AG04450 (cell line): ENCODE data around the gene CACNA2D2. TPM values are rescaled to one million over a fixed set of nuclear protein-coding genes. Genes with fewer than 3 reads are reported as not detected.

Experiments used
- CTCF ChIA-PET: fragments of 300-600, 350-600 bp; formaldehyde crosslinking; extraction: SDS; loops from one replicate; lab custom pipeline; 2022; ENCODE audit warnings: antibody characterized with exemption, inconsistent platforms; lab: Charles Lee
- POLR2A ChIA-PET: fragments of 350-600 bp; formaldehyde crosslinking; extraction: SDS; loops from one replicate; lab custom pipeline; 2021; ENCODE audit warnings: antibody characterized with exemption, inconsistent platforms; lab: Yijun Ruan, JAX
- DNase-seq: peaks from one replicate; pipeline ENCODE4 v3.0.0-alpha.2; 2011; ENCODE audit warnings: low read depth, low spot score
- H3K27ac ChIP-seq: one replicate; pipeline ENCODE4 v1.5.1; 2012; ENCODE audit warnings: low read depth, low read length, control low read depth
- H3K27me3 ChIP-seq: one replicate; pipeline ENCODE4 v1.6.0; 2012; ENCODE audit warnings: low read length; ENCODE audit not compliant: control insufficient read depth, insufficient read depth
- H3K4me3 ChIP-seq: 2 replicates; pipeline ENCODE4 v1.5.1; 2011; ENCODE audit warnings: mild to moderate bottlenecking, low read depth, low read length, control low read depth
- H3K9me3 ChIP-seq: 2 replicates; pipeline ENCODE4 v1.5.1; 2012; ENCODE audit warnings: low read length; ENCODE audit not compliant: control insufficient read depth, insufficient read depth
- polyA plus RNA-seq: library from polyadenylated mRNA; depleted of rRNA; stranded (reverse); fragments of >200 nt; gene quantifications from 2 replicates; pipeline ENCODE4 v1.2.3, GENCODE V29; 2011
- TF ChIP-seq, protein P1 (sequence below): IDR thresholded peaks from 2 replicates; pipeline ENCODE4 v1.5.1; 2011; ENCODE audit warnings: low read depth, low read length, control low read depth, inconsistent platforms

The CACNA2D2 gene
- polyA plus RNA-seq, 1 experiment, result 0.09 TPM

DNA sequence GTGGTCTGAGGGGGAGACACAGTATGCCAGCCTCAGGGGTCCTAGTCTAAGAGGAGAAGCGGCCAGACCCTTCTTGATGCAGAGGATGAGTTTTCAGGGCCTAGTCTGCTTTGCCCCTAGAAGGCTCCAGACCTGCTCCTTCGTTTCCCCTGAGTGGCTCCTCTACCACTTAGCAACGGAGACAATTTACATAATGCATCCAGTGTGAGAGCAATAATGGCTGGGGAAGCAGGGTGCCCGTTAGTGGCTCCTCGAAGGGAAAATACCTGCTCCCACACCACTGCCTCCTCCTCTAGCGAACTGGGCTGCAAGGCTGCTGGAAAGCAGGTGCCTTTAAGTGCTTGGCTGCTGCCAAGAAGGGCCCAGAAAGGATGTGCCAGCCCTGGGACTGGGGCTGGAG lies 38.9 kb downstream of the CACNA2D2 start:
- peaks cover 30% of the 10 kb centered on the region for H3K27me3 ChIP-seq
- no peak overlapping the region for H3K27ac ChIP-seq
- ChIA-PET CTCF (no interaction called here), POLR2A (no interaction called here)
- TF ChIP-seq, protein P1, sequence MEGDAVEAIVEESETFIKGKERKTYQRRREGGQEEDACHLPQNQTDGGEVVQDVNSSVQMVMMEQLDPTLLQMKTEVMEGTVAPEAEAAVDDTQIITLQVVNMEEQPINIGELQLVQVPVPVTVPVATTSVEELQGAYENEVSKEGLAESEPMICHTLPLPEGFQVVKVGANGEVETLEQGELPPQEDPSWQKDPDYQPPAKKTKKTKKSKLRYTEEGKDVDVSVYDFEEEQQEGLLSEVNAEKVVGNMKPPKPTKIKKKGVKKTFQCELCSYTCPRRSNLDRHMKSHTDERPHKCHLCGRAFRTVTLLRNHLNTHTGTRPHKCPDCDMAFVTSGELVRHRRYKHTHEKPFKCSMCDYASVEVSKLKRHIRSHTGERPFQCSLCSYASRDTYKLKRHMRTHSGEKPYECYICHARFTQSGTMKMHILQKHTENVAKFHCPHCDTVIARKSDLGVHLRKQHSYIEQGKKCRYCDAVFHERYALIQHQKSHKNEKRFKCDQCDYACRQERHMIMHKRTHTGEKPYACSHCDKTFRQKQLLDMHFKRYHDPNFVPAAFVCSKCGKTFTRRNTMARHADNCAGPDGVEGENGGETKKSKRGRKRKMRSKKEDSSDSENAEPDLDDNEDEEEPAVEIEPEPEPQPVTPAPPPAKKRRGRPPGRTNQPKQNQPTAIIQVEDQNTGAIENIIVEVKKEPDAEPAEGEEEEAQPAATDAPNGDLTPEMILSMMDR, result no peak
- DNase-seq, result no peak
- H3K9me3 ChIP-seq, result no peaks in the 10 kb centered on the region
- H3K4me3 ChIP-seq, result no peak overlapping the region

DNA sequence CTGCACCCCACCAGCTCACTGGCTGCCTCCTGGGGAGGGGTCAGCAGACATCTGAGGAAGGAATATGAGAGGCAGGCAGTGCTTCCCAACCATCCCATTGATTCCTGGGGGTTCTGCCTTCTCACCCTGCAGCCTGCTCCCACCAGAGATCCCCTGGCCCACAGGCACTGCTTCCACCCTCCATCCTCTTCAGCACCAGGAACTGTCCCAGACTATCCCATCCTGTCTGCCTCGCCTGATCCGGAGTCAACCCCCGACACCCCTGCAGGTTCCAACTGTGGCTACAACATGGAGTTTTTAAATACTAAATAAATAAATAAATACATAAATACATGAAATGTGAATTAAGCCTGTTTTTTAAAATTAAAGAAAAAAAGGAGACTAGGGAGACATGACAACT lies 43.6 kb downstream of the CACNA2D2 start:
- ChIA-PET POLR2A (no interaction called here), CTCF (no interaction called here)
- no peak for DNase-seq
- no peaks in the 10 kb centered on the region for H3K9me3 ChIP-seq
- no peak overlapping the region for H3K4me3 ChIP-seq
- H3K27ac ChIP-seq, result no peak overlapping the region
- TF ChIP-seq, protein P1, result no peak
- peaks cover 41% of the 10 kb centered on the region for H3K27me3 ChIP-seq

DNA sequence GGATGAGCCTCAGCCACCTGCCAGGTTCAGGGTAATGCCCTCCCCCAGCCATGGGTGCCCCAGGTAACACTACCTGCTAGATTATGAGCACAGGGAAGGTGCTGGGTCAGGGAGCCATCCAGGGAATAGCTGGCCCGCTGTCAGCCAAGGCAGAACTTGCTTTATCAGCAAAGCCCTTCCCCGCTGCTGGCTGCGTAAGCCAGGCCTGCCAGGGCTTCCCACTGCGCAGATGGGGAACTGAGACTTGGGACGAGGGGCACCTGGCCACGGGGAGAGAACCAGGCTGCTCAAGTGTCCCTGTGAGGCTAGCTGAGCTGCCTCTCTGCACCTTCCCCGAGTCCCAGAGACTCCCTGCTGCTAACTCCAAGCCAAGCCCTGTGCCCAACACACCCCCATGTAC lies 45.4 kb downstream of the CACNA2D2 start:
- Histone ChIP-seq H3K27me3 (peaks cover 44% of the 10 kb centered on the region), H3K4me3 (no peak overlapping the region), H3K9me3 (no peaks in the 10 kb centered on the region), H3K27ac (no peak overlapping the region)
- no peak for DNase-seq
- TF ChIP-seq, protein P1, result no peak
- POLR2A ChIA-PET, result interaction anchor here (0.6 kb wide), 1 partner anchor 10 kb away, joined by 4 read pairs; no protein-coding TSS in a partner anchor
- CTCF ChIA-PET, result no interaction called here

DNA sequence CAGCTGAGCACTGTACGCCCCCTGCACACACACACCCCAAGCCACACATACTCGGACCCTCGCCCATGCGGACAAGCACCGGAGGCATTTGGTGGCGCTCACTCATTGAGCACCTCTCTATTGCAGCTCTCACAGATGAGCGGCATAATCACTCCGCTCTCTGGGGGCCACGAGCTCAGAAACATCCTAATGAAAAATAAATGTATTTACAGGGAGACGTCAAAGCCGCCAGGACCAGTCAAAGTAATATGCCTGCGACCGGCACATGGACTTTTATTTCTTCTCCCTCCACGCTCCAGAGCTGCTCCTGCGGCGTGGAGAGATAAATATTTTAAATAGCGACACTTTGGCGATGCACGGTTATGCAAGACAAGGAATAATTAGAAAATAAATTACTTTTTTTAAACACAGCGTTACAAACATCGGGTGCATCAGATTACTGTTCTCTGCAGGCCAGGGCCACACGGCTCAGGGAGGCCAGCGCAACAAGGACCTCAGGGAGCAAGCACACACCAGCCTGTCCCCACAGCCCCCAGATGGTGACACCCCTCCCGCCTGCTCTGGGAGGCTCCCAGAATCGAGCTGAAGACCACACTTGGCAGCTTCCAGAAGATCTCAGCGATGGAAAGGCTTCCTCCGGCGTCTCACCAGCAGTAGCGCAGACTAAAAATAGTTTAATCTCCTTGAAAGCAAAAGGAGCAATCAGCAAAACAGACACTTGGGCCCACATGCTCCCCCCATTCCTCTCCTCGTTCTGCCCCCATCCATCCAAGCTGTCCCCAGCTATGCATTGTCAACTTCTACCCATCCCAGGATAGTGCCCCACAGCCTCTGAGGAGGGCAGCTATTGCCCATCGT lies 48.0 kb downstream of the CACNA2D2 start:
- TF ChIP-seq, protein P1, result no peak
- no peak for DNase-seq
- H3K27me3 ChIP-seq, result peaks cover 44% of the 10 kb centered on the region
- H3K27ac ChIP-seq, result no peak overlapping the region
- H3K4me3 ChIP-seq, result no peak overlapping the region
- CTCF ChIA-PET, result interaction anchor here (1.0 kb wide), 1 partner anchor 62 kb away, joined by 3 read pairs; no protein-coding TSS in a partner anchor
- POLR2A ChIA-PET, result no interaction called here
- no peaks in the 10 kb centered on the region for H3K9me3 ChIP-seq

DNA sequence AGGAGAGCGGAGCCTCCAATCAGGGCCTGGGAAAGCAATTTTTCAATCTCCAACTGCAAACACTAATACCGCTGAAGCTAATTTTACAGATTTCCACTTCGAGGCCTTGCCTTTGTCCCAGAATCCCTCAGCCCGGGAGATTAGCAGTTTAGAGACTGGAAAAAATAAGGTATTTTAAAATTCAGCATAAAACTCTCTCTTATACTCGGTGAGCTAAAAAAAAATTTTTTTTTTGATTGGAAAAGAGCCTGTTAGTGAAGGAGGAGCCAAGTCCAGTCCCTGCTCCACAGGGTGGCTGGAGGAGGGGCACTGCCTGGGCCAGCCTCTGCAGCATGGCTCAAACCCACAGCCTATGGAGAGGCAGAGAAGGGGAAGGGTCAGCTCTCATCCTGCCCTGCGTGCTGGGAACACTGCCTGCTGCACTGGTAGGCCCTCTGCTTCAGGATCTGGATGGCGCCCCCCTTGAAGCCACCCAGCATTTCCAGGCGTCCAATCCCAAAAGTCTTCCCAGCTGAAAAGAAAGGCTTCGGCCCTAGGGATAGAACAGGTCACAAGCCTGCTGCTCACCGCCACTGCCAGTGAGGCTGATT lies 48.9 kb downstream of the CACNA2D2 start:
- ChIA-PET CTCF (interaction anchor here (1.0 kb wide), 1 partner anchor 63 kb away, joined by 3 read pairs; no protein-coding TSS in a partner anchor), POLR2A (no interaction called here)
- no peak for DNase-seq
- no peak overlapping the region for H3K27ac ChIP-seq
- H3K27me3 ChIP-seq, result peaks cover 48% of the 10 kb centered on the region
- no peak overlapping the region for H3K4me3 ChIP-seq
- H3K9me3 ChIP-seq, result no peaks in the 10 kb centered on the region
- TF ChIP-seq, protein P1, result no peak
